Thyroid gland (tissue), 4 donors: ENCODE results near the gene PACS1.

Experiments
- POLR2A ChIP-seq, 2 donors: fragments of 450-650 bp; IDR thresholded peaks; one replicate each; pipeline ENCODE4 v1.6.1; 2017; ENCODE audit warnings: antibody characterized with exemption in 2 of 2, mild to moderate bottlenecking in 2 of 2, moderate library complexity in 1 of 2
- TF ChIP-seq, protein P1 (sequence below), 6 experiments: fragments of 200-600 bp in 3 of 6; fragments of 450-650 bp in 3 of 6; sonication (generic) in 3 of 6; IDR thresholded peaks; one replicate each; pipeline ENCODE4 v1.5.1; 2016 to 2019; ENCODE audit warnings: antibody characterized with exemption in 6 of 6, mild to moderate bottlenecking in 2 of 6, inconsistent platforms in 1 of 6, moderate library complexity in 1 of 6

DNA sequence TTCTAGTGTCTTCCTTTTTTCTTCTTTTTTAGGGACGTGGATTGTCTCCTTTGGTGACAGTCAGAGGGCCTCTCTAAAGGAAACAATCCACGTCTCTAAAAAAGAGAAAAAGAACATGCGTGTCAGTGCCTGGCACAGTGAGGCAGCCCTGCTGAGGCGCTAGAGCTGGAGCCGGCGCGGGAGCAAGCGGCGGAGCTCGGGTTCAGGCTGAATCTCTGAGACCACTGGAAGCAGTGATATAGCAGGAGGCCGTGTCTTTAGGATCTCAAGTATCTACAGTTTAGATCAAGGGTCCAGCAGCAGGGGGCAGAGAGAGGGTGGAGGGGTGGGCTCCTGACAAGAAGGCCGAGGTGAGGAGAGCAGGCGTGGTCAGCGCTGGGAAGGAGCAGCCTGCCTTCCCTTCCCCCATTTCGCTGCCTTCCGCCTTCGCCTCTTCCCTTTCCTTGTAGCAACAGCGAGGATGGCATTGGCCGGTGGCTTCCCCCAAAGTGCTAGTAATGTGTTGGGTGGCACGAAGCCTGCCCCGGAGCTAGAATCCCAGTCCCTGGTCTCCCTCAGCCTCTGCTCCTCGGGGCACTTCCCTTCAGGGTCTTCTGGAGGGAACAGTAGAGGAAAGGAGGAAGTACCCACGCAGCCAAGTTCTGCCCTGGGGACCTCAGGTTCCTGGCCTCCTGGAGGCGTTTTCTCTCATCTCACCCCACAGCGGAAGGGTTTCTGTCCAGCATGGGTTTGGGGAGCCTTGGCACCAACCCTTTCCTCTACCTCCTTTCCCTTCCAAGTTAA, 170.1 kb downstream of the PACS1 start:
- TF ChIP-seq, protein P1, sequence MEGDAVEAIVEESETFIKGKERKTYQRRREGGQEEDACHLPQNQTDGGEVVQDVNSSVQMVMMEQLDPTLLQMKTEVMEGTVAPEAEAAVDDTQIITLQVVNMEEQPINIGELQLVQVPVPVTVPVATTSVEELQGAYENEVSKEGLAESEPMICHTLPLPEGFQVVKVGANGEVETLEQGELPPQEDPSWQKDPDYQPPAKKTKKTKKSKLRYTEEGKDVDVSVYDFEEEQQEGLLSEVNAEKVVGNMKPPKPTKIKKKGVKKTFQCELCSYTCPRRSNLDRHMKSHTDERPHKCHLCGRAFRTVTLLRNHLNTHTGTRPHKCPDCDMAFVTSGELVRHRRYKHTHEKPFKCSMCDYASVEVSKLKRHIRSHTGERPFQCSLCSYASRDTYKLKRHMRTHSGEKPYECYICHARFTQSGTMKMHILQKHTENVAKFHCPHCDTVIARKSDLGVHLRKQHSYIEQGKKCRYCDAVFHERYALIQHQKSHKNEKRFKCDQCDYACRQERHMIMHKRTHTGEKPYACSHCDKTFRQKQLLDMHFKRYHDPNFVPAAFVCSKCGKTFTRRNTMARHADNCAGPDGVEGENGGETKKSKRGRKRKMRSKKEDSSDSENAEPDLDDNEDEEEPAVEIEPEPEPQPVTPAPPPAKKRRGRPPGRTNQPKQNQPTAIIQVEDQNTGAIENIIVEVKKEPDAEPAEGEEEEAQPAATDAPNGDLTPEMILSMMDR (IDR thresholded peaks at IDR 0.05): no peak
- TF ChIP-seq POLR2A (IDR thresholded peaks at IDR 0.05): no peak
